GM23338 (cell line): Measurements from ENCODE around the gene DDX56. TPM values are rescaled to one million over a fixed set of nuclear protein-coding genes. Genes with fewer than 3 reads are reported as not detected.

Experiments
- ATAC-seq: fragments of 200-7000 bp; cut with Tn5 transposase; 3 replicates; pipeline ENCODE4 v1.9.1; 2020
- DNase-seq: peaks from one replicate; pipeline ENCODE4 v3.0.0-alpha.2; 2015; ENCODE audit warnings: low spot score
- H2AFZ ChIP-seq: fragments of 200-600 bp; sonication (generic); 2 replicates; pipeline ENCODE4 v1.8.0; 2016; ENCODE audit warnings: antibody characterized with exemption, mild to moderate bottlenecking, moderate library complexity
- H3F3A ChIP-seq: fragments of 200-600 bp; sonication (generic); replicated peaks from 2 replicates; pipeline ENCODE4 v1.8.0; 2017; ENCODE audit warnings: antibody characterized with exemption, mixed run types, low read depth
- H3K27ac ChIP-seq: fragments of 200-600 bp; sonication (generic); 2 replicates; pipeline ENCODE4 v1.6.1; 2016; ENCODE audit warnings: low read depth
- H3K27me3 ChIP-seq: fragments of 200-600 bp; sonication (generic); 2 replicates; pipeline ENCODE4 v1.8.0; 2016; ENCODE audit warnings: mild to moderate bottlenecking, mixed run types, moderate library complexity; ENCODE audit not compliant: insufficient read depth
- H3K36me3 ChIP-seq: fragments of 200-600 bp; sonication (generic); 2 replicates; pipeline ENCODE4 v1.8.0; 2016; ENCODE audit warnings: mild to moderate bottlenecking; ENCODE audit not compliant: insufficient read depth
- H3K4me1 ChIP-seq: fragments of 200-600 bp; sonication (generic); 2 replicates; pipeline ENCODE4 v1.8.0; 2016; ENCODE audit warnings: mild to moderate bottlenecking, moderate library complexity; ENCODE audit not compliant: insufficient read depth
- H3K4me2 ChIP-seq: fragments of 200-600 bp; sonication (generic); 2 replicates; pipeline ENCODE4 v1.7.1; 2017; ENCODE audit warnings: mixed run types
- H3K4me3 ChIP-seq: fragments of 200-600 bp; sonication (generic); 2 replicates; pipeline ENCODE4 v1.6.1; 2016; ENCODE audit warnings: mixed run types
- H3K79me2 ChIP-seq: fragments of 200-600 bp; sonication (generic); replicated peaks from 2 replicates; pipeline ENCODE4 v1.8.0; 2017; ENCODE audit warnings: mild to moderate bottlenecking; ENCODE audit not compliant: insufficient read depth
- H3K9me2 ChIP-seq: fragments of 200-600 bp; sonication (generic); 2 replicates; pipeline ENCODE4 v1.8.0; 2017; ENCODE audit not compliant: insufficient read depth
- H4K20me1 ChIP-seq: fragments of 200-600 bp; sonication (generic); replicated peaks from 2 replicates; pipeline ENCODE4 v1.8.0; 2017; ENCODE audit warnings: mild to moderate bottlenecking; ENCODE audit not compliant: insufficient read depth
- H3K27ac Mint-ChIP-seq: 2 replicates; pipeline ENCODE4 v1.8.0; 2020; ENCODE audit warnings: inconsistent platforms, mild to moderate bottlenecking, moderate library complexity, mixed read lengths
- H3K27me3 Mint-ChIP-seq: 3 replicates; pipeline ENCODE4 v1.8.0; 2022; ENCODE audit warnings: low read depth, mild to moderate bottlenecking, moderate library complexity, mixed read lengths, inconsistent platforms; ENCODE audit not compliant: insufficient read depth, poor library complexity
- H3K36me3 Mint-ChIP-seq: 3 replicates; pipeline ENCODE4 v1.8.0; 2021; ENCODE audit warnings: low read depth, mild to moderate bottlenecking, inconsistent platforms, moderate library complexity, mixed read lengths
- H3K4me1 Mint-ChIP-seq: 3 replicates; pipeline ENCODE4 v1.8.0; 2020; ENCODE audit warnings: mild to moderate bottlenecking, inconsistent platforms, mixed read lengths
- H3K4me3 Mint-ChIP-seq: 3 replicates; pipeline ENCODE4 v1.8.0; 2021; ENCODE audit warnings: moderate library complexity, mild to moderate bottlenecking, inconsistent platforms, mixed read lengths
- H3K9me3 Mint-ChIP-seq: 3 replicates; pipeline ENCODE4 v1.8.0; 2020; ENCODE audit warnings: moderate library complexity, mild to moderate bottlenecking, inconsistent platforms, mixed read lengths
- EZH2phosphoT487 ChIP-seq: fragments of 200-600 bp; sonication (generic); IDR thresholded peaks from one replicate; pipeline ENCODE4 v1.8.1; 2018; ENCODE audit warnings: antibody characterized with exemption; ENCODE audit not compliant: unreplicated experiment
- JUNB ChIP-seq: IDR thresholded peaks from one replicate; pipeline ENCODE4 v1.6.1; 2016; ENCODE audit warnings: antibody characterized with exemption; ENCODE audit not compliant: unreplicated experiment
- NANOG ChIP-seq: IDR thresholded peaks from 2 replicates; pipeline ENCODE4 v1.6.1; 2016; ENCODE audit warnings: antibody characterized with exemption, borderline replicate concordance
- POLR2AphosphoS5 ChIP-seq: IDR thresholded peaks from 2 replicates; pipeline ENCODE4 v1.6.1; 2016; ENCODE audit warnings: antibody characterized with exemption, low read depth
- ZNF114 ChIP-seq: fragments of 250-450 bp; sonication (Bioruptor Pico); IDR thresholded peaks from 2 replicates; pipeline ENCODE4 v1.5.0; 2020; ENCODE audit warnings: mild to moderate bottlenecking, moderate library complexity
- ZNF331 ChIP-seq: fragments of 250-450 bp; sonication (Bioruptor Pico); IDR thresholded peaks from 2 replicates; pipeline ENCODE4 v1.5.0; 2020; ENCODE audit warnings: low read depth, mild to moderate bottlenecking, moderate library complexity
- polyA plus RNA-seq: library from polyadenylated mRNA; unstranded; fragments of >200 nt; fragmentation: Nextera tagmentation; extraction: Ambion mirVana; gene quantifications from 2 replicates; pipeline ENCODE4 v1.2.1, GENCODE V29; 2016
- total RNA-seq: library from RNA; depleted of rRNA; stranded (reverse); fragments of >200 nt; shearing (Covaris generic); gene quantifications from 2 replicates; pipeline ENCODE4 v1.2.3, GENCODE V29; 2014
- TF ChIP-seq, protein P1 (sequence below): IDR thresholded peaks from one replicate; pipeline ENCODE4 v1.6.1; 2018; ENCODE audit warnings: antibody characterized with exemption; ENCODE audit not compliant: unreplicated experiment
- TF ChIP-seq, protein P2 (sequence below): IDR thresholded peaks from 2 replicates; pipeline ENCODE4 v1.6.1; 2016; ENCODE audit warnings: antibody characterized with exemption

The DDX56 gene
- total and polyA plus RNA-seq, 2 experiments from 2014 or later: 44.1 to 72.3 TPM

DNA sequence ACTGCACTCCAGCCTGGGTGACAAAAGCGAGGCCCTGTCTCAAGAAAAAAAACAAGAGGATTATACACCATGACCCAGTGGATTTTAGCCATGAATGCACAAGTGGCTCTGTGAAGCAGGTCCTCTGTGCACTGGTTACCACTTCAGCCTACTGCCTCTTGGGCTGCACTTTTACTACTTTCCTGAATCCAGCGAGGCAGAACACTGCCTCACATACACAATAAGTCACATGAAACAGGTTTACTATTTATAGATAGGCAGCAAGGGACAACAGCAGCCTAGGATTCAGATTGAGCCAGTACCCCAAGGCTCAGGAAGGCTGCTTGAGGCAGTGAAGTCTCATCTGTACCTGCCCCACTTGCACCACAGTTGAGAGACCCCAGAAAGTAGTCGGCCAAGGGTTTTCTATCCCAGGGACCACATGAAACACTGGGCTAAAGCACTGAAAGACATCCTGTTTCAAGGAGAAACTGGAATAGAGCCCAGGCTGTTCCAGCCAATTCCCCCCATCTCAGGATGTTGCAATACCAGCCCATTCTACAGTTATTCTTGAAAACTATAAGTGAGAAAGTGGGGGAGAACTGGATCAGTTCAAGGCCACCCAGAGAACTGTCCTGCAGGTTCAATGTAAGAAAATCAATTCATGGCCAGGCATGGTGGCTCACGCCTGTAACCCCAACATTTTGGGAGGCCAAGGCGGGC is 22.4 kb upstream of the DDX56 start (continued):
- TF ChIP-seq, protein P1, sequence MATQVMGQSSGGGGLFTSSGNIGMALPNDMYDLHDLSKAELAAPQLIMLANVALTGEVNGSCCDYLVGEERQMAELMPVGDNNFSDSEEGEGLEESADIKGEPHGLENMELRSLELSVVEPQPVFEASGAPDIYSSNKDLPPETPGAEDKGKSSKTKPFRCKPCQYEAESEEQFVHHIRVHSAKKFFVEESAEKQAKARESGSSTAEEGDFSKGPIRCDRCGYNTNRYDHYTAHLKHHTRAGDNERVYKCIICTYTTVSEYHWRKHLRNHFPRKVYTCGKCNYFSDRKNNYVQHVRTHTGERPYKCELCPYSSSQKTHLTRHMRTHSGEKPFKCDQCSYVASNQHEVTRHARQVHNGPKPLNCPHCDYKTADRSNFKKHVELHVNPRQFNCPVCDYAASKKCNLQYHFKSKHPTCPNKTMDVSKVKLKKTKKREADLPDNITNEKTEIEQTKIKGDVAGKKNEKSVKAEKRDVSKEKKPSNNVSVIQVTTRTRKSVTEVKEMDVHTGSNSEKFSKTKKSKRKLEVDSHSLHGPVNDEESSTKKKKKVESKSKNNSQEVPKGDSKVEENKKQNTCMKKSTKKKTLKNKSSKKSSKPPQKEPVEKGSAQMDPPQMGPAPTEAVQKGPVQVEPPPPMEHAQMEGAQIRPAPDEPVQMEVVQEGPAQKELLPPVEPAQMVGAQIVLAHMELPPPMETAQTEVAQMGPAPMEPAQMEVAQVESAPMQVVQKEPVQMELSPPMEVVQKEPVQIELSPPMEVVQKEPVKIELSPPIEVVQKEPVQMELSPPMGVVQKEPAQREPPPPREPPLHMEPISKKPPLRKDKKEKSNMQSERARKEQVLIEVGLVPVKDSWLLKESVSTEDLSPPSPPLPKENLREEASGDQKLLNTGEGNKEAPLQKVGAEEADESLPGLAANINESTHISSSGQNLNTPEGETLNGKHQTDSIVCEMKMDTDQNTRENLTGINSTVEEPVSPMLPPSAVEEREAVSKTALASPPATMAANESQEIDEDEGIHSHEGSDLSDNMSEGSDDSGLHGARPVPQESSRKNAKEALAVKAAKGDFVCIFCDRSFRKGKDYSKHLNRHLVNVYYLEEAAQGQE: no peak
- TF ChIP-seq, protein P2, sequence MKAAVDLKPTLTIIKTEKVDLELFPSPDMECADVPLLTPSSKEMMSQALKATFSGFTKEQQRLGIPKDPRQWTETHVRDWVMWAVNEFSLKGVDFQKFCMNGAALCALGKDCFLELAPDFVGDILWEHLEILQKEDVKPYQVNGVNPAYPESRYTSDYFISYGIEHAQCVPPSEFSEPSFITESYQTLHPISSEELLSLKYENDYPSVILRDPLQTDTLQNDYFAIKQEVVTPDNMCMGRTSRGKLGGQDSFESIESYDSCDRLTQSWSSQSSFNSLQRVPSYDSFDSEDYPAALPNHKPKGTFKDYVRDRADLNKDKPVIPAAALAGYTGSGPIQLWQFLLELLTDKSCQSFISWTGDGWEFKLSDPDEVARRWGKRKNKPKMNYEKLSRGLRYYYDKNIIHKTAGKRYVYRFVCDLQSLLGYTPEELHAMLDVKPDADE: no peak
- TF ChIP-seq JUNB (no peak), EZH2phosphoT487 (no peak)

DNA sequence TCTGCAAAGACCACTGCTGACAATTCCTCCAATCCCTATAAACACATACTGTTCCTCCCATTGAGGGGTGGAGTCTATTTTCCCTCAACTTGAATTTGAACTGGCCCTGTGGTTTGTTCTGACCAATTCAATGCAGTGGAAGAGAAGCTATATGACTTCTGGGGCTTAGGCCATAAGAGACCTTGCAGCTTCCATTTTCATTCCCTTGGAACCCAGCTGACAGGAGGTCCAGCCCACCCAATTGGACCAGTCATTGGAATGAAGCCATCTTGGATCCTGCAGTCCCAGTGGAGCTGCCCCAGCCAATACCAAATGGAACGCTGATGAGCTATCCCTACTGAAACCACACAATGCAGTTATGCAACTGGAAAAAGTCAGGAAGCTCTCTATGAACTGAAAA is 17.2 kb upstream of the DDX56 start:
- no peak overlapping the region for H3K4me2 ChIP-seq
- TF ChIP-seq POLR2AphosphoS5 (no peak), ZNF114 (CRISPR knock-in tag) (no peak), ZNF331 (CRISPR knock-in tag) (no peak), NANOG (no peak)
- H3K9me2 ChIP-seq: no peaks in the 10 kb centered on the region
- no peak for ATAC-seq
- H3K4me3 Mint-ChIP-seq: no peak overlapping the region
- no peaks in the 10 kb centered on the region for H4K20me1 ChIP-seq
- H3K27ac ChIP-seq: no peak overlapping the region
- no peaks in the 10 kb centered on the region for H3K9me3 Mint-ChIP-seq
- H3K36me3 ChIP-seq: no peaks in the 10 kb centered on the region
- no peak overlapping the region for H3K4me3 ChIP-seq
- no peaks in the 10 kb centered on the region for H3K79me2 ChIP-seq
- H3K4me1 ChIP-seq: no peaks in the 10 kb centered on the region
- H2AFZ ChIP-seq: 0 out of 2 replicates have a peak overlapping the region, but pooled peaks have one; percentile 56
- no peaks in the 10 kb centered on the region for H3K4me1 Mint-ChIP-seq
- no peaks in the 10 kb centered on the region for H3K36me3 Mint-ChIP-seq
- no peaks in the 10 kb centered on the region for H3K27me3 ChIP-seq
- DNase-seq: no peak
- no peaks in the 10 kb centered on the region for H3F3A ChIP-seq
- no peak overlapping the region for H3K27ac Mint-ChIP-seq
- H3K27me3 Mint-ChIP-seq: peaks cover 5% of the 10 kb centered on the region
